GM18507 (cell line): ENCODE data around the gene KRT9.
"Not testable (repeated sequence)": the region's sequence is repeated elsewhere in the genome, so short reads cannot be mapped to it uniquely, and the experiment has no call there.

Experiments
- DNase-seq: peaks from one replicate; pipeline ENCODE4 v3.0.0; 2011; ENCODE audit warnings: low read depth; ENCODE audit not compliant: insufficient read length; ENCODE audit errors: extremely low spot score
- FAIRE-seq: peaks from 2 replicates; lab custom pipeline; 2011; peaks lifted over from hg19 to GRCh38; lab: Jason Lieb, UNC

Gene KRT9

GRCh38 chr17:41580687-41581365 is 9.0 kb upstream of the KRT9 start:
- FAIRE-seq (no peak), DNase-seq (no peak)

GRCh38 chr17:41580244-41580575 is 8.4 kb upstream of the KRT9 start:
- no peak for FAIRE-seq
- DNase-seq: no peak

GRCh38 chr17:41579484-41580243 is 7.8 kb upstream of the KRT9 start:
- peak; percentile 70 for FAIRE-seq
- peak; percentile 74 for DNase-seq

GRCh38 chr17:41578971-41579370 is 7.1 kb upstream of the KRT9 start:
- no peak for DNase-seq
- no peak for FAIRE-seq

- FAIRE-seq (no peak), DNase-seq (no peak)
These were observed 6.7 kb upstream of the KRT9 start for GRCh38 chr17:41578538-41578937.

- not testable (repeated sequence) for FAIRE-seq
These were observed 4.9 kb upstream of the KRT9 start for GRCh38 chr17:41576740-41577139.

GRCh38 chr17:41575336-41575735 is 3.5 kb upstream of the KRT9 start:
- DNase-seq (no peak), FAIRE-seq (no peak)

More at GRCh38 chr17:41576740-41577139, 4.9 kb upstream of the KRT9 start:
- not testable (repeated sequence) for DNase-seq

- FAIRE-seq: no peak
- no peak for DNase-seq
These were observed 4.5 kb downstream of the KRT9 start for GRCh38 chr17:41567317-41567716.

- no peak for FAIRE-seq
These were observed 6.5 kb downstream of the KRT9 start for GRCh38 chr17:41565338-41565737.

GRCh38 chr17:41563607-41564170 is 8.2 kb downstream of the KRT9 start:
- DNase-seq (no peak), FAIRE-seq (no peak)

More at GRCh38 chr17:41565338-41565737, 6.5 kb downstream of the KRT9 start:
- no peak for DNase-seq

- no peak for DNase-seq
- FAIRE-seq: no peak
These were observed 10.3 kb downstream of the KRT9 start for GRCh38 chr17:41561554-41561953.

GRCh38 chr17:41559548-41559947 is 12.3 kb downstream of the KRT9 start:
- FAIRE-seq: no peak
- DNase-seq: no peak

GRCh38 chr17:41556931-41557330 is 14.9 kb downstream of the KRT9 start:
- FAIRE-seq (no peak), DNase-seq (no peak)

- DNase-seq: no peak
- FAIRE-seq: no peak
These were observed 15.6 kb downstream of the KRT9 start for GRCh38 chr17:41556306-41556705.

GRCh38 chr17:41555105-41555887 is 16.6 kb downstream of the KRT9 start:
- DNase-seq (no peak), FAIRE-seq (no peak)

GRCh38 chr17:41553987-41554680 is 17.7 kb downstream of the KRT9 start:
- DNase-seq (no peak), FAIRE-seq (no peak)

GRCh38 chr17:41553176-41553575 is 18.7 kb downstream of the KRT9 start:
- FAIRE-seq (no peak), DNase-seq (no peak)

- FAIRE-seq: no peak
These were observed 19.4 kb downstream of the KRT9 start for GRCh38 chr17:41552455-41552854.

GRCh38 chr17:41551365-41551764 is 20.5 kb downstream of the KRT9 start:
- DNase-seq: no peak
- no peak for FAIRE-seq

More at GRCh38 chr17:41552455-41552854, 19.4 kb downstream of the KRT9 start:
- DNase-seq: no peak
